Measurements from ENCODE around the gene EI24. TPM values are rescaled to one million over a fixed set of nuclear protein-coding genes. Genes with fewer than 3 reads are reported as not detected.

Gene EI24
- total RNA-seq, 1 donor from 2014 or later: 83.6 TPM

Other genes starting within 250 kb of the EI24 start
- 35.4 and 35.7 TPM in 2 replicates for gene FEZ1, start 73.2 kb upstream of the EI24 start, total RNA-seq
- 226 and 229 TPM in 2 replicates for gene STT3A, start 23.4 kb downstream of the EI24 start, total RNA-seq
- 17.5 and 23.1 TPM in 2 replicates for gene CHEK1, start 55.7 kb downstream of the EI24 start, total RNA-seq
- gene ACRV1, start 111.4 kb downstream of the EI24 start, total RNA-seq: not detected in 2 replicates
- gene PATE1, start 176.8 kb downstream of the EI24 start, total RNA-seq: not detected in 2 replicates
- not detected in 2 replicates for gene PATE2, start 209.4 kb downstream of the EI24 start, total RNA-seq
- gene PATE3, start 218.7 kb downstream of the EI24 start, total RNA-seq: not detected in 2 replicates